Type B pancreatic cell (in vitro differentiated cells): ENCODE results near the gene FMO5. TPM values are rescaled to one million over a fixed set of nuclear protein-coding genes. Genes with fewer than 3 reads are reported as not detected.

Experiments used
- DNase-seq: peaks from one replicate; pipeline ENCODE4 v3.0.0; 2021; ENCODE audit warnings: mixed read lengths; ENCODE audit not compliant: unreplicated experiment; ENCODE audit errors: extremely low spot score
- H3K27ac Mint-ChIP-seq: 2 replicates; pipeline ENCODE4 v1.8.0; 2021; ENCODE audit warnings: mild to moderate bottlenecking, mixed read lengths
- H3K27me3 Mint-ChIP-seq: 2 replicates; pipeline ENCODE4 v1.8.0; 2021; ENCODE audit warnings: mixed read lengths
- H3K36me3 Mint-ChIP-seq: 2 replicates; pipeline ENCODE4 v1.8.0; 2021; ENCODE audit warnings: mixed read lengths
- H3K4me1 Mint-ChIP-seq: one replicate; pipeline ENCODE4 v1.8.0; 2021; ENCODE audit warnings: mixed read lengths; ENCODE audit not compliant: unreplicated experiment
- H3K4me3 Mint-ChIP-seq: 2 replicates; pipeline ENCODE4 v1.8.0; 2021; ENCODE audit warnings: mild to moderate bottlenecking, mixed read lengths
- H3K9me3 Mint-ChIP-seq: 2 replicates; pipeline ENCODE4 v1.8.0; 2021; ENCODE audit warnings: mixed read lengths
- CTCF ChIP-seq: fragments of 200-600 bp; sonication (generic); conservative IDR thresholded peaks from 2 replicates; pipeline ENCODE4 v1.5.0; 2021; ENCODE audit warnings: antibody characterized with exemption, mild to moderate bottlenecking
- total RNA-seq: library from RNA; stranded (reverse); gene quantifications from 2 replicates; pipeline ENCODE4 v1.2.1, GENCODE V29; 2021; ENCODE audit warnings: low replicate concordance

The FMO5 gene
- total RNA-seq, 1 donor from 2014 or later, result 2.4 TPM

- no peak for DNase-seq
- Mint-ChIP-seq H3K27ac (no peak overlapping the region), H3K4me3 (peak overlapping the region; percentile 64), H3K36me3 (no peaks in the 10 kb centered on the region), H3K9me3 (no peaks in the 10 kb centered on the region), H3K4me1 (peaks cover 10% of the 10 kb centered on the region), H3K27me3 (peaks cover 13% of the 10 kb centered on the region)
- no peak for TF ChIP-seq CTCF
Measured at GRCh38 chr1:147223740-147224615, 1.2 kb downstream of the FMO5 start.

- Mint-ChIP-seq H3K4me1 (peaks cover 2% of the 10 kb centered on the region), H3K9me3 (no peaks in the 10 kb centered on the region), H3K4me3 (no peak overlapping the region), H3K27me3 (peaks cover 2% of the 10 kb centered on the region), H3K36me3 (no peaks in the 10 kb centered on the region), H3K27ac (no peak overlapping the region)
- TF ChIP-seq CTCF, result no peak
- DNase-seq, result no peak
Measured at GRCh38 chr1:147218606-147219005, 6.5 kb downstream of the FMO5 start.

- H3K4me3 Mint-ChIP-seq, result no peak overlapping the region
- TF ChIP-seq CTCF, result no peak
- H3K27ac Mint-ChIP-seq, result no peak overlapping the region
- H3K9me3 Mint-ChIP-seq, result no peaks in the 10 kb centered on the region
- H3K4me1 Mint-ChIP-seq, result no peaks in the 10 kb centered on the region
- no peak for DNase-seq
- no peaks in the 10 kb centered on the region for H3K27me3 Mint-ChIP-seq
- H3K36me3 Mint-ChIP-seq, result no peaks in the 10 kb centered on the region
Measured at GRCh38 chr1:147217141-147217540, 8.0 kb downstream of the FMO5 start.

GRCh38 chr1:147216124-147216523, 9.0 kb downstream of the FMO5 start:
- no peaks in the 10 kb centered on the region for H3K36me3 Mint-ChIP-seq
- no peak for TF ChIP-seq CTCF
- no peaks in the 10 kb centered on the region for H3K27me3 Mint-ChIP-seq
- no peak for DNase-seq
- H3K4me3 Mint-ChIP-seq, result no peak overlapping the region
- H3K9me3 Mint-ChIP-seq, result no peaks in the 10 kb centered on the region
- no peaks in the 10 kb centered on the region for H3K4me1 Mint-ChIP-seq
- H3K27ac Mint-ChIP-seq, result no peak overlapping the region

GRCh38 chr1:147215540-147215916, 9.6 kb downstream of the FMO5 start:
- Mint-ChIP-seq H3K4me1 (no peaks in the 10 kb centered on the region), H3K27me3 (no peaks in the 10 kb centered on the region), H3K9me3 (no peaks in the 10 kb centered on the region), H3K27ac (no peak overlapping the region), H3K4me3 (no peak overlapping the region), H3K36me3 (no peaks in the 10 kb centered on the region)
- DNase-seq, result no peak
- TF ChIP-seq CTCF, result no peak
